GM19035 (cell line): ENCODE measurements around the gene COX6B2.

Source experiments
- ATAC-seq: cut with Tn5 transposase; IDR thresholded peaks from one replicate; pipeline ENCODE4 v1.9.1; 2021; ENCODE audit not compliant: unreplicated experiment

The COX6B2 gene

DNA sequence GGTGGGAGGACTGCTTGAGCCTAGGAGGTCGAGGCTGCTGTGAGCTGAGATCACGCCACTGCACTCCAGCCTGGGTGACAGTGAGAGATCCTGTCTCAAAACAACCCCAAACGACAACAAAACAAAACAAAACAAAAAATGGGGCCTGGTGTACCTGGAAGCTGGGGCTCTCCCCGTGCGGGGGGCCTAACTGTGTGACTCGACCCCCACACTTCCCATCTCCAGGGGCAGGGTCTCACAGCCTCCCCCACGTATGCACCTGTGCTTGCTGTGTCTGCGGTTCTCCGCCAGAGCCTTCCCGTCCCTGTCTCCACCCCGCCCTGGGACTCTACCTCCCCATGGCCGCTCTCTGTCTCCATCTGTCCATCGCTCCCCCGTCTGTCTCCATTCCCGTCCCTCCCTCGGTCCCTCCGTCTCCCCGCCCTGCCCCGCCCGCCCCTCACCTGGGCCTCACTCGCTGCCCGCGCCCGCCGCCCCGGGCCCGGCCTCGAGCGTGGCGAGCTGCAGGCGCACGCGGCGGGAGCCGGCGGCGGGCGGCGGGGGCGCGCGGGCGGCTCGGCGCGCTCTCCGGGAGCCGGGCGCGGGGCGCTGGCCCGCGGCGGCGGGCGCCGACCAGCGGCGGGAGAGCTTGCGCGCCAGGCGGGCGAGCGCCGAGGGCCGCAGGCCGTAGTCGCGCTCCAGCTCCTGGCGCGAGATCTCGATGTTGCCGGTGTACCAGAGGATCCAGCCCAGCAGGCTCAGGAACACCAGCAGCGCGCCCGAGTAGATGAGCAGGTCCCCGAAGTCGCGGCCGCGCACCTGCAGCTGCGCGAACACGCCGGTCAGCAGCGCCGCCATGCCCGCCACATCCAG is 29.0 kb upstream of the COX6B2 start:
- ATAC-seq, result no peak

GRCh38 chr19:55382522-55383054 is 28.1 kb upstream of the COX6B2 start:
- ATAC-seq, result no peak

- ATAC-seq, result no peak
Observed at GRCh38 chr19:55382013-55382412, 27.5 kb upstream of the COX6B2 start.

DNA sequence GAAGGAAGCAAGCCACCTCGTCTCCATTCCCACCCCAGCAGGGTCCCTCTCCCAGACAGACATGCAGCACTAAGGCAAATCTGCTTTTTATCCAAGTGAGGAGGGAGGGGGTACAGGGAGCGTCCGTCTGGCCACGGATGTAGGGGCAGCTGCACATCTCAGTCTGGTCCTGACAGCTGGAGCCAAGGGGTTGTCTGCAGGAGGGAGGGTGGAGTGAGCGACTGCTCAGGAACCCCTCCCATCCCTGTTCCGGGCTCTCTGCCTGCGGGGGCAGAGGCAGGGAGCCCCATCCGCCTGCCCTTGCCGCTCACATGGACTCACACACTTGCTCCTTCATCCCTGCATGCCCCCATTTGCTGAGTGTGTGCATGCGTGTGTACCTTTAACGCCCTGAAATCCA is 24.7 kb upstream of the COX6B2 start:
- no peak for ATAC-seq

- ATAC-seq, result no peak
Observed at GRCh38 chr19:55377356-55378131, 23.0 kb upstream of the COX6B2 start.

- no peak for ATAC-seq
Observed at GRCh38 chr19:55376241-55376933, 21.9 kb upstream of the COX6B2 start, which contains the start of gene TMEM190. Gene TMEM190, plus strand, starts transcription at chr19:55376826. Its CDS starts 28 bp downstream, at chr19:55376854.

DNA sequence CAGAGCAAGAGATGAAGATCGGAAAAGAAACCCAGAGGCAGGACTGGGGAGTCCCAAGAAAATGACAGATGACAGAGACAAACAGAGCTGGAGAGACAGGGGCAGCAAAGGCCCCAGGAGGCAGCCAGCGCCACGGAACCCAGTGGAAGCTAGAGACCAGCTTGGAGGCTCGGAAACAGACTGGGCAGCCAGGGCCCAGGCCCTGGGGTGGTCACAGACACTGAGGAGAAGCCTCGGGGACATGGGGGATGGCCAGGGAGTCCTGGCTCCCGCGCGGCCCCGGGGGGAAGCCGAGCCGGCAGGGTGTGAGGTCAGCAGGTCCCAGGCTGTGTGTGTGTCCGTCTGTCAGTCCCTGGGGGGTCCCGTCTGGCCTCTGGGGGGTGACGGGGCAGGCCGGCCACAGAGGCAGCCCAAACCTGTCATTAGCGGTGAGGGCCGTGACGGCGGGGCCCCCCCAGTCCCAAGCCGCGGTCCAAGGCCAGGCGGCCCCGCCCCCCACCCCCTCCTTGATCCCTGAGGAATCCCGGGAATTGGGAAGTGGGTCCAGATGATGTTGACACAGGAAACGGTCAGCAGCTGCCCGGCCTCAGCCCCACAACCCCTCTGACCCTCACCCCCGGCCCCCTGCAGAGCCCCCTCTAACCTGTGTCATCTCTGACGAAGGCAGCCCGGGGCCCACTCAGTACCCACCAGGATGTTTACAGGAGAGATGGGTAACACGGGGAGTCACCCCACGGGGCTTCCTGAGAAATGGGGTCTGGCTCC is 19.7 kb upstream of the COX6B2 start:
- ATAC-seq, result no peak

DNA sequence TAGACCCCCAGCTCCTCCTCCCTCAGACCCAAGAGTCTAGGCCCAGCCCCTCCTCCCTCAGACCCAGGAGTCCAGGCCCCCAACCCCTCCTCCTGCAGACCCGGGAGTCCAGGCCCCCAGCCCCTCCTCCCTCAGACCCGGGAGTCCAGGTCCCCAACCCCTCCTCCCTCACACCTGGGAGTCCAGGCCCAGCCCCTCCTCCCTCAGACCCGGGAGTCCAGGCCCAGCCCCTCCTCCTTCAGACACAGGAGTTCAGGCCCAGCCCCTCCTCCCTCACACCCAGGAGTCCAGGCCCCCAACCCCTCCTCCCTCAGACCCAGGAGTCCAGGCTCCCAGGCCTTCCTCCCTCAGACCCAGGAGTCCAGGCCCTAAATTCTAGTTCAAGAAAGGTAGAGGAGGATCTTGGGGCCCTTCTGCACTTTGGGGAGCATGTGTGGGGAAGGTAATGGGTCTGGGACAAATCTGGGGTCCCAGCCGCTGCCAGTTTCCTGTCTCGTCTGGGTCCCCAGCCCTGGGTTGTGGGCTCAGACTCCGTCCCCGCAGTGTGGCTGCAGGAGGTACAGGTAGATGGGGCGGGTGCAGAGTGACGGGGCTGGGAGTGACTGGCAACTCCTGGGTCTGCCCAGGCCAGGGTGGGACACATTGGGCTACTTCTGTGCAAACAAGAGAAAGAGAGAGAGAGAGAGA is 18.9 kb upstream of the COX6B2 start:
- no peak for ATAC-seq

DNA sequence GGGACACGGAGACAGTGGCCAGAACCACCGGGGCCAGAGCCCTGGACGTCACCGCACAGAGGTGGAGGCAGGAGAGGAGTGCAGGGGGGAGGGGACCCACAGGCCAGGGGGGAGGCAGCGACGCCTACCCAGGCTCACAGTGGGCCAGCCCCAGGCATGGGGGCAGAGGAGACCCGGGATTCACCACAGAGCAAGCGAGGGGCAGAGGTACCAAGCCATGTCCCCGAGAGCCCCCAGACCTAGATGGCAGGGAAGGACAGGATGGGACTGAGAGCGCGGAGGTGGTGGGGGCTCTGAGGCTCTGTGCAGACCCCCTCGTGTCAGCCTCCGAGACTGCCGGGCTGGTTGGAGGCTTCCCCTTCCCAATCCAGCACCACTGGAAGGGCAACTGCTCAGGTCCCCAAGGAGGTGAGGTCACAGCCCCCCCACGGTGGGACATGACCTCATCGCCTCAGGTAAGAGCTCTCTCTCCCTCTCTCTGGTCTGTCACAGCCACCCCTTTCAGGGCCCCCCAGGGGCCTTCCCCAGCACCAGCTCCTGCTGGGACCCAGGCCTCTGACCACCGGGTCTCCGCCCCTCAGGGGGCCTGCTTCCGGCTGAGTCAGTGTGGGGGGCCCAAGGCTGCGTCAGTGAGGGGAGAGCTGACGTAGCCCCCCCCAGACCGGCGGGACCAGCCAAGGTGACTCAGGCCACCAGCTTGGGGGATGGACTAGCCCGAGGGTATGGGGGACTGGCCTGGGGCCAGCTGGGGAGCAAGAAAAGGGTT is 18.0 kb upstream of the COX6B2 start:
- no peak for ATAC-seq

DNA sequence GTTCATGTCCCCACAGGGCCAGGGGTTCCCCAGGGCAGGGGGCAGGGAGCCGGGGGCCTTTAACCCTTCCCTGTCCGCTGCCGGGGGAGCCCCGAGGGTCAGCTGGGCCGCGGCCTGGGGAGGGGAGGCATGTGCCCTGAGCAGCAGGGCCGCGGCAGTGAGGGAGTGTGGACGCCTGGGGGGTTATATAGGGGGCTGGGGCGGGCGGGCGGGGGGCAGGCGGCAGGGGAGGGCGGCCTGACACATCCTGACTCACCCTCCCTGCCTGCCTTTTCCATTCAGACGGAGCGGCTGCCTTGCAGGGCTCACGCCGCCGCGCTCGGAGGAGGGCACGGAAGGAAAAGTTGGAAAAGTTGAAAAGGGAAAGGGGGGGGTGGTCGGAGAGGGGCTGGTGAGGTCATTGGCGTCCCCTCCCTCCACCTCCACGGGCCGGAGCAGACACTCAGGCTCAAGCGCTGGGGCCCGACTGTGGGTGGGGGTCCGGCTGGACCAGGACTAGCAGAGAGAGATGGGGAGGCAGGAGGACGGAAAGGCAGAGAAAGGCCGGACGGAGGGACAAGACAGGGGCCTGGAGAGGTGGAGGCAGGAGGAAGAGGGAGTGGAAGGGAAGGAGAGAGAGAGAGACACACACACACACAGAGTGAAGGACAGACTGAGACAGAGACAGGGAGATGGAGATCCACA is 15.9 kb upstream of the COX6B2 start, which contains the start of gene IL11:
Gene IL11 (minus strand): TSS at position 159 of the 684 bp plus-strand sequence. CDS start 153 bp downstream, at position 6.
- ATAC-seq, result no peak

DNA sequence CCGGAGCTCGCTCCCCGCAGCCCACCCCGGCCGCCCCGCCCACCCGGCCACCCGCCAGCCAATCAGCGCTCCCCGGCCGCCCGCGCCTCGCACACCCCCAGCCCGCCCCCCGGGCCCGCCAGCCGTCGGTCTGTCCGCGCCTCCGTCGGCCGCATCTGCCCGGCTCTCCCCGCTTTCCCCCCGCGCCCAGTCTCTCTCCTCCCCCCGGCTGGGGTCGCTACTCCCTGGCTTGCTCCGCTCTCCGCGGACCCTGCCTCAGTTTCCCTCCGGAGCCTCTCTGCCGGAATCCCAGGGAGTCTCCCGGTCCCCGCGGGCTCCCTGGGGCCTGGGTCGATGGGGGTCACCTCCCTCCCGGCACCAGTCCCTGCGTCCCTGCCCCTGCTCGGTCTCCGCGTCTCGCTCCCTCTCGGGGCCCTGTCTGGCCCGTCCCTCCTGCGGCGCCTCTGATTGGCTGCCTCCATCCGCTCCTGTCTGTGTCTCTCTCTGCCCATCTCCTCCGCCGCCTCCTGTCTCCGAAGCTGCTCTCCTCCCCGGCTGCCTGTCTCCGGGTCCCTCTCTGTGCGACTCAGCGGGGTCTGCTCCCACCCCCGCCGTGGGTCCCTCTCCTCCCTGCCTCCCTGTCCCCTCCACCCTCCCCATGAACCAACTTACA is 15.3 kb upstream of the COX6B2 start:
- no peak for ATAC-seq

DNA sequence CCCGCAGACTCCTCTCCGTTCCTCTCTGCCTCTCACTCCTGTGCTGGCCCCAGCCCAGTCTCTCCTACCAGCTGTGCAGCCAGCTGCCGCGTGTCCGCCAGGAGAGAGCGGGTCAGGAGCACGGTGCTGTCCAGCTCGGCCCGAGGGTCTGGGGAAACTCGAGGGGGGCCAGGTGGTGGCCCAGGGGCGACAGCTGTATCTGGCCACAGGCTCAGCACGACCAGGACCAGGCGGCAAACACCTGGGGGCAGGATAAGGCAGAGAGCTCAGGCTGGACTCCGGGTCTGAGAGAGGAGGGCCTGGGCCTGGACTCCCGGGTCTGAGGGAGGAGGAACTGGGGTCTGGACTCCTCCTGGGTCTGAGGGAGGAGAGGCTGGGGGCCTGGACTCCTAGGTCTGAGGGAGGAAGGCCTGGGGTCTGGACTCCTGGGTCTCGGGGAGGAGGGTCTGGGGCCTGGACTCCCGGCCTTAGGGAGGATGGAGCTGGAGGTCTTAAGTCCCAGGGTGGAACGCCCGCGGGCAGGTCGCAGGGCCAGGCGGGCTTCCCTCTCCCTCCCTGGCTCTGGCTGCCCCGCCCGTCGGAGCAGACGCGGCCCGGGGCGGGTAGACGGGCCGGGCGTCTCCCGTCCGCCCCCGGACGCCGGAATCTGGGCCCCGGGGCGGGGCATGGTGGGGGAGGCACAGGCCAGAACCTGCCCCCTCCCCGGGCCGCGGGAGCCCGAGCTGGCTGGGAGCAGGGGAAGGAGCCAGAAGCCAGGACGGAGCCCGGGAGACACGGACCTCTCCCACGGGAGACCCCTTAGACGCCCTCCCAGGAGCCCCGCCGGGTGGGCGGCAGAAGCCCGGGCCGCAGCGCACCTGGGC is 14.4 kb upstream of the COX6B2 start:
- ATAC-seq, result no peak

DNA sequence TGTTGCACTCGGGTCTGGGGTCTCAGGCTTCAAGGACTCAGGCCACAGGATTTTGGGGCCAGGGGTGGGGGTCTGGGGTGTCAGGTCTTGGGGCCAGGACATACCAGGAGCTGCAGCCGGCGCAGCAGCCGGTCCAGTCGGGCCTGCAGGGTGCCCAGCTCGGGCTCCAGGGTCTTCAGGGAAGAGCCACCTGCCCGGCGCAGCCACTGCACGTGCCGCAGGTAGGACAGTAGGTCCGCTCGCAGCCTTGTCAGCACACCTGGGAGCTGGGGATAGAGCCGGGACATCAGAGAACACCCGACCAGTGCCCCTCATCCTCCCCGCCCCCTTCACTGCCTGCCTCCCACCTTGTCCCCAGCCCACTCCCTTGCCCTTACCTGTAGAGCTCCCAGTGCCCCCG is 13.6 kb upstream of the COX6B2 start:
- ATAC-seq, result no peak

GRCh38 chr19:55366790-55367189 is 12.3 kb upstream of the COX6B2 start:
- no peak for ATAC-seq

GRCh38 chr19:55365964-55366363 is 11.4 kb upstream of the COX6B2 start:
- ATAC-seq, result no peak

GRCh38 chr19:55365245-55365644 is 10.7 kb upstream of the COX6B2 start:
- no peak for ATAC-seq
